GM21526 (cell line): ENCODE data around the gene AK5.

Experiments used
- ATAC-seq: cut with Tn5 transposase; IDR thresholded peaks from one replicate; pipeline ENCODE4 v1.9.1; 2021; ENCODE audit warnings: moderate library complexity; ENCODE audit not compliant: unreplicated experiment, low FRiP score

AK5 gene

DNA sequence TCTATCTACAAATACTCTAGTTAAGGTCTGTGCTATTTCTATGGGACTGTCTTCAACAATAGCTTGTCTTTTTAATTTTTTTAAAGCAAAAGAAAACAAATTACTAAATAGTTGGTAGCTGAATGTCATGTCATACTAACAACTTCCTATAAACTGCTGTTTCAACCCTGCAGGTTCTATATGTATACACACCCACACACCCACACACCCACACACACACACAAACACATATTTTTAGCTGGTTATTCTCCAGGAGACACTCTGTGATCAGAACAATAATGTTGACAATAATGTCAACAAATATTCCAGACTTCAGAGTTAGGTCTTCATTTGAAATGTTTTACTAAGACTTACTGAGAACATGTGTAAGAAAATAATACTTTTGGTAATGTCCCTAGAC is 66.7 kb downstream of the AK5 start:
- no peak for ATAC-seq

DNA sequence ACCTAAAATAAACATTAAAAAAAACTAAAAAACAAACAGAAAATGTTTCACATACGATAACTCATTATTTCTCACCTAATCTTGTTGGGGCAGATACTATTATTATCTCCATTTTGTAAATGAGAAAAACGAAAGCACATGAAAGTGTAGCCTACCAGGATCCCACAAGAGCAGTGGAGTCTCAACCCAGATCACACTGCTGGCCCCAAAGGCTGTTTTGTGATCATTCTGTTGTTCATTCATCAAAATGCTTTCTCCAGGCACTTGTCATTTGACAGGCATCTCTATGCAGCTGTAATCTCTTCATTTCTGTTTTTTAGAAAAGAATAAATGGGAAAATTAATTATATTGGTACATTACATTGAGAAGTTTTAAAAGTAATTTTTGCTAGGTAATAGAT is 67.5 kb downstream of the AK5 start:
- ATAC-seq = no peak

DNA sequence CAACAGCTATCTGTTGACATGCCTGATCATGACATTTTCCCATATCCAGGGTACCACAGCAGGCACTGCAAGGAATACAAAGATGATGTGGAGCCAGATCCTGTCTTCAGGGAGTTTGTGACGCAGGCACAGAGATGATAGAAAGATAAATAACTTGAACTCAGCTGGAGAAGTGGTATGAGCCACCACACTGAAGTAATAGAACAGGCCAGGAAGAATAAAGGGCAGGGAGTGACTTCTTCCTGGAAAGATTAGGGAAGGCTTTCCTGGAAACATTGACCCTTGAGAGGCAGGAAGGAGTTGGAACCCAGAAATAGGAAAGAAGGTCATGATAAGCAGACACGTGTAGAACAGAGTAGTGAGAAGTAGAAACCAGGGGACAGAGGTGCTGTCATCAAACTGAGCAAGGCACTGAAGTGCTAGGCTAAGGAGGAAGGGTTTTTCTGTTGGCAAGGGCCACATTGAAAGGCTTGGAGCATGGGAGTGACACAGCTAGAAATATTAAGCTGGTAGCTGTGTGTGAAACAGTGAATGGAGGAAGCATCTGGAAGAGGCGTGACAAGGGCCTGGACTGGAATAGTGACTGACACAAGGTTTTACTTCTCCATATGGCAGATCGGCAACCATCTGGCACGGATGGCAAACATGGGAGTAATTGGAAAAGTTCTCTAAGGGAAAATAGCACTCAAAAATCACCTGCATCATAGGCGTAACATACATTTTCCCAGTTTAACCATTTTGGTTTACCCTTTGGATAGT is 68.4 kb downstream of the AK5 start:
- no peak for ATAC-seq

DNA sequence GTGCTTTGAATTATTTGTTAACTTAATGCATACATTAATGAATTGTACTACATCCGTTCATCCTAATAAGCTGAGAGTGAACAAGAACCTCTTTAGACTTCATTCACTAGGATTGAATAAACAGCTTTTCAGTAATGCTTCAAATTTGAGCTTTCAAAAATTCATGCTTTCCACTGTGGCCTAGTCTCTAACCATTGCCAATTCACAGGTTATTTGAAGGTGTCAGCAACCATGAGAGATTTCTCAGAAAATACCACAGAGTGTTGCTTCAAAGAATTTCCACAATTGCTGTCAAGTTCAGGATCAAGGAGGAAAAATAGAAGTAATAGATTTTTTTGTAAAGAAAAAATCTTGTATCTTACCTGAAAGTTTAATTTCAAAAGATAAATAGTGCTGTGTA is 72.7 kb downstream of the AK5 start:
- no peak for ATAC-seq

DNA sequence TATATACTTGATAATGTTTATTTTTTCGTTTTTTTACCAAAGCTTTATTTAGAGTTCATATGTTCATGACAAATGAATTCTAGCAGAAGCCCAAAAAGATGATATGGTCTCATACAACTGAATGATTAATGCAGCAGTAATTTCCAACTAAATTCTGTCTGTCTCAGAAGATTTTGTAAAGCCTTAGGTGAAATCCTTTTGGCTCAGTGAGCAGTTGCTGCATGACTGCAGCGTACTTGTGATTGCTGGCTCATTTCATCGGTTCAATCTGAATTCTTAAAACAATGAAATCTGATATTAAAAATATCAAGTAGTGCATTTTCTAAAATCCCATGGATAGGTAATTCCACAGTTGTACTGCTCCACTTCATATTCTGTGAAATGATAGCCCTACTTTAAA is 73.2 kb downstream of the AK5 start:
- ATAC-seq = no peak

DNA sequence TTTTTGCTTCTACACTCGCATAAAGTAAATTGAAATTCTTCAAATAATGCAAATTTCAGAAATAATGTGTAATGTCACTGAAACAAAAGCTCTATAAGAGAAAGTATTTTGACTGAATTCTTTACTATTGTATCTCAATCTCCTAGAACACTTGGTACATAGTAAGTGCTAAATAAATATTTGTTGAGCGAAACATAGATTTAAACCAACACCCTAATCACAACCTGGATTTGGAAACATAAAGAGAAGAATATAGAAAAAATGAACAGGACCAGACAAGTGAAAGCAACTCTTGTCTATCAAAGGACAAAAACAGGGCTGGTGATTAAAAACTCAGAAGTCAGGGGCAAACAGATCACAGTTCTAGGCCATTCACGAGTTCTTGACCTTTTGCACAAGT is 74.3 kb downstream of the AK5 start:
- ATAC-seq = no peak

DNA sequence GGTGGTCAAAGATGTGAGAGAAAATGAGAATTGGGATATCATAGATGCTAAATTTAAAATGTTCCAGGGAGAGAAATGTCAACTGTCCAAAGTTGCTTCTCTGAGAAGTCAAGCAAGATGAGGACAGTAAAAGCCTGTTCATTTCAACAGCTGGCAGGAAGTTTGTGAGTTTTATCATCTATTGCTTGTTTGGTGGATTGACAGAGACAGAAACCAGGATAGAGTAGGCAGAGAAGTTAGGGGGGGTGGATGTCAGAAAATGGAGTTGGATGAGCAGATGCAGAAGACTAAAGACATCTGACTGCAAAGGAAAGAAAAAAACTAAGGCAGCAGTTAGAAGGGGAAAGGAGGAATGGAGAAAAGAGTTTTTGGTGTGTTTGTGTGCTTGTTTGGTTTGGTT is 78.4 kb downstream of the AK5 start:
- ATAC-seq = no peak

DNA sequence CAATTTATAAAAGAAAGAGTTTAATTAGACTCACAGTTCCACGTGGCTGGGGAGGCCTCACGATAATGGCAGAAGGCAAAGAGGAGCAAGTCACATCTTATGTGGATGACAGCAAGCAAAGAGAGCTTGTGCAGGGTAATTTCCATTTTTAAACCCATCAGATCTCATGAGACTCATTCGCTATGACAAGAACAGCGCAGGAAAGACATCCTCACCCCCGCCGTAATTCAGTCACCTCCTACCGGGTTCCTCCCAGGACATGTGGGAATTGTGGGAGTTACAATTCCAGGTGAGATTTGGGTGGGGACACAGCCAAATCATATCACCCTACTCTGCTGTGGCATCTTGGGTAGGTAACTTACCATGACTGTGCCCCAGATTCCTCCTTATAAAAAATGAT is 79.8 kb downstream of the AK5 start:
- ATAC-seq = no peak

DNA sequence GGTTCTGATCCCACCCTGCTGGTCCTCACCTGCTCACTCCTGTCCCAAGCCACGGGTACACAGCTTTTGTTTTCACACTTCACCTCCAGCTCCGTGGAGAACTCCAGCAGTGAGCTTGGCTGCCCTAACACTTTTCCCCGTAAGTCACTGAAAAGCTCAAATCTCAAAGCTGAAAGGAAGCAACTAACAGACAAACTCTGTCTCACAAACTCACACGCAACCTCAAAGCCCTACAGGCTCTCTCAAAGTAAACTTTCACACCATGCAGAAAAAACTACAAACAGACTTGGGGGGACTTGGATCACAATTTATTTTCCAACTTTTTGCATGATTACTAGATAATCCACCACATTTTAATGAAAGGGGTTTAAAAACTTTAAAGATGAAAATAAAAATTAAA is 88.3 kb downstream of the AK5 start:
- ATAC-seq = no peak

DNA sequence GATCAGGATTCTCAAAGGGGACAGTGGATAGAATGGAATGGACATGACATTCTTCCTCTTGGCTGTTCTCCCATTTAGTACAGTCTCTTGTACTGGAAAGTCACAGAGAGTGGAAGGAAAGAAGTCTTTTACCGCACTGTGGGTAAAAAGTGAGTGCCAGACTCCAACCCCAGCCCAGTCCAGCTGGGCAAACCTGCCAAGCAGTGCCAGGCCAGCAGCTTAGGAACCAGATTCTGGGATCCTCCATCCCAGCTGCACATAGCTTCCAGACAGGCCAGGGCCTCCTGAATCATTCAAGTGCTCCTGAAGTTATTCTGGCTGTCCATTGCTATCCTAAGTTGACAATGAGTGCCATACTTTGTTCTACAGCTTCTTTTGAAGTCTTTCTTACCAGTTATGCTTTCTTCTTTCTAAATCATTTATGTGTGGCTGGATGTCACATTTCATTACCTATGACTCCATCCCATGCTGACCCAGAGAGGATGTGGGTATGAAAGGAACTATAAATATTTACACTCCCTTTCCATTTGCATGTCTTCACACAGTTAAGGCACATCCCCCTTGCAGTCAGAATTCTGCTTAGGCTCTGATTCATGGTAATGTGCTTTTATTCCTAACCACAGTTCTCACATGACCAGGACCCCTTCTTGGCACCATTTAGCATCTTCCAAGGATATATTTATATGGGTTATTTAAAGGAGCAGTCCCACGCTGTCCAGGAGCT is 88.9 kb downstream of the AK5 start:
- ATAC-seq = no peak

DNA sequence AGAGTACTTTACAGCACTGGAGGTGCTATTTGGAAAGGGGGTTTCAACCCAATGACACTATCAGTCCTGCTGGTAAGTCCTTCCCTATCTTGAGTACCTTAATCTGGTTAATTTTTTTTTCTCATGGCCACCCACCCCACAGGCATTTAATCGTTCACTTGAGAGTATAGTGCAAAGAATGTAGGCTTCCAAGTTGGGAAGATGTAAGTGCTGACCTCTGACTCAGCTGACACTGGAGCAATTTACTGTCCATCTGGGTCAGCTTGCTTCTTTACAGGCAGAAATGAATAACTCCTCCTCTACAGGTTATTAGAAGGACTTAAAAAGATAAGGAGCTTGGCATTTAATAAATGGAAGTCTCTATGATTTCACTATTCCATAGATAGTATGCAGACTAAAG is 89.6 kb downstream of the AK5 start:
- no peak for ATAC-seq

DNA sequence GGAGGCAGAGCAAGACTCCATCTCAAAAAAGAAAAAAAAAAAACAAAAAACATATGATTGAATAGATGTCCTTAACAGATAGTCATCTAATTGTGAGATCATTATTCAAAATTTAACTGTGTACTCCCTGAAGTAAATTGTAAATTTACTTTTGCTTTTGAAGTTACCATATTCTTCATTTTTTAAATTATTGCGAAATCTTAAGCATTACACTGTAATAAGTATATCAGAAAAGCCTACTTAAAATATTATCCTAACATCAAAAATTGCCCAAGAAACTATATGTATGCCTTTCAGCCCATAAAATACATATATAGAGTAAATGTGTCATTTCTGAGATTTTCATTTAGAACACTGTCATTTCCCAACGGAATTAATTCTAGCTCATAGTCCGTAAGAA is 91.9 kb downstream of the AK5 start:
- no peak for ATAC-seq

DNA sequence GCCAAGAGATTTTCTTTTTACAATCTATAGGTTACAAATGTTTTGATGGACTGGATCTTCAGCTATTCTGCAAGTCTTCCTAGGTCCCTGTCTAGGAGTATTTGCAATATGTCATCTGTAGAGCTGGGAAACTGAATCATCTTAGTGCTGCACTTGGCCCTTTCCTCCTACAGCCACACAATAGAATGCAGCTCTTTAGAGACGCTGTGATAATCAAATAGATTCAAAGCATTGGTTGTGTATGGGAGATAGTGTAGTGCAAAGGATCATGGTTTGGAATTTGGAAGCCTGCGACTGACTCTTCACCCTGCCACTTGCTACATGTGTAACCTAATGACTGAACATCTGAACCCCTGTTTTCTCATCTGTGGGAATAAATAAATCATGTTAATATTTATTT is 93.7 kb downstream of the AK5 start:
- no peak for ATAC-seq

DNA sequence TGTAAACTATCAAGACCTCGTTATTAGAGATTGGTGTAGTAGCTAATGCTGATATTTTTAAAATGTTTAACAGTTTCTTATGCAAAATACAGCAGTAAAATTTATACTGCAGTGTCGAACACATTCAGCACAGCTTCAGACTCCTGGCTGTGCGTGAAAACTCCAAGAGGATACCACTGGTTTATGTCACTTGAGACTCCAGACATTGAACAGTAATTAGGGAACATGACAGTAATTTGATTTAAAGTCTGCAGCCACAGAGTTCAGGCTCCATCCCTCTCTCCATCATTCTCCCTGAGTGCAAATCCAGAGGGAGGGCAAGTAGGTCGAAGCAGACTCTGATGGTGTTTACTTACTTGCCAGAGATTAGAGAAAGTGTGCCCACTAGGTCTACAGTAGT is 94.2 kb downstream of the AK5 start:
- no peak for ATAC-seq

DNA sequence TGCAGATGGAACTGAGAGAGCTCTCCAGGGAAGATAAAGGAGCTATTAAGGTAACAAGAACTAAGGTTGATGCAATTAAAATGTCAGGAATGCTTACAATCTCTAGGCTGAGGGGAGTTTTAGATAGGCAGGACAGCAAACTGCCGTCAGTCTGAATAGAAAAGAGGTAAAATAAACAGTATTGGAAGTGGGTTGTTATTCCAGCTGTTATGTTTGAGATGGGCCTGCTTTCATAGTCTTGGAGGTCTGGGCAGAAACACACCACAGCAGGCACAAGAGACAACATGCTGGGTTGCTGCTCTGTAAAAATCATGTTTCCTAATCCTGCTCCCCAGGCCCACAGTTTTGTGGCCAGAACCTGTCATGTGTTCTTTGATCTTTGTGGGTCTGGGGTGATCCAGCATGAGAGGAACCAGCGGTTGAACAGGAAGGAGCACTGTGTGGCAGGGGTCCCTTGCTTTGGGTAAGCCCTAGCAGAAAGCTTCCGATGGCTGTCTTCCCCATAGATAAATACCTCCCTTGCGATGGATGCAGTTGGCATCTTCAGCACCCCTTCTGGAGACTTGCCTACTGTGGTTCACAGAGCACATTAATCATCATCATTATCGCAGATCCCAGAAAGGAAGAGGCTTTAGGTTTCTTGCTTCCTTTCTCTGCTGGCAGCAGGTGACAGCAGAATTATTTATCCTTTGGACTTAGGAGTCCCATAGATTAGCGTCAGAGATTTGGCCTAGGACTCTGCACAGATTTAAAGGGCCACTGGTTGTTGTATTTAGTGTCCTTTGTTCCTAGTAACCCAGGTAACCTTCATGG is 97.1 kb downstream of the AK5 start:
- no peak for ATAC-seq

DNA sequence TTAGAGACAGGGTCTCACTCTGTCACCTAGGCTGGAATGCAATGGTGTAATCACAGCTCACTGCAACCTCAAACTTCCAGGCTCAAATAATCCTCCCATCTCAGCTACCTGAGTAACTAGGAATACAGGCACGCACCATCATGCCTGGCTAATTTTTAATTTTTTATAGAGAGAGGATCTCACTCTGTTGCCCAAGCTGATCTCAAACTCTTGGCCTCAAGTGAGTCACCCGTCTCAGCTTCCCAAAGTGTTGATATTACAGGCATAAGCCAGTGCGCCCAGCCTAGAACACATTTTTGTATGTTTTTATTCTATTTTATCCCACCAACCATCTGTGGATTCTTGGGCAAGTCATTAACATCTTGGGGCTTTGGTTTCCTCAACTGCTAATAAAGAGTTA is 100.5 kb downstream of the AK5 start:
- ATAC-seq = no peak

DNA sequence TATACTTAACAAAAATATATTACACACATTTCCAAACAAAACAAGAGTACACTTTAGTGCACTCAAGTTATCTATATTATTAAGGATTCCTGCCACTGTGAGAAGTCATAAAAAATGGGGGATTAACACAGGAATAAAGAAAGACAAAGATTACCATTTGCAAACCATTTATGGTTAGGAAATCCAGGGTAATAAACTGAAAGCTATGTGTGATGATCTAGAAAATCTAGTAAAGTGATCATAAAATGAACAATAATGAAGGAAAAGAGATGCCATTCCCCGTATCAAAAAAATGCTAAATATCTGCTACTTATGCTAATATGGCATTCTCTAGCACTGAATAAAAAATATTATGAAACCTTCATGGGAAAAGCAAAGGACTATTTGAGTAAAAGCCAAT is 101.4 kb downstream of the AK5 start:
- no peak for ATAC-seq

DNA sequence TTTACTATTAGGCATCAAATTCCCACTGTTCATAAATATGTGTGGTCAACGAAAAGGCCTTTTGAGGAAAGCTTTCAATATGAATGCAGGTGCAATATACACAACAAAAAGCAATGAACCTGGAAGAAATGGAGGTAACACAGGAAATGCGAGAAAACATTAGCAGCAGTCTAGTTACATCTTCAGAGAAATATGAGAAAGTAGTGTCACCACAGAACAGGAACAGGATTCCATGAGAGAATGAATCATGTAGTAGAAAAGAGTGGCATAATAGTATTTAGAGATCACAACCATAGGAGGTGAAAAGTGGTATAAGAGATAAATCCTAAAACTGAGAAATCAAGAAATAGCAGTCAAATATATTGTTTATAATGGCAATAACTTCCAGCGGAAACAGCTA is 103.7 kb downstream of the AK5 start:
- ATAC-seq = no peak

DNA sequence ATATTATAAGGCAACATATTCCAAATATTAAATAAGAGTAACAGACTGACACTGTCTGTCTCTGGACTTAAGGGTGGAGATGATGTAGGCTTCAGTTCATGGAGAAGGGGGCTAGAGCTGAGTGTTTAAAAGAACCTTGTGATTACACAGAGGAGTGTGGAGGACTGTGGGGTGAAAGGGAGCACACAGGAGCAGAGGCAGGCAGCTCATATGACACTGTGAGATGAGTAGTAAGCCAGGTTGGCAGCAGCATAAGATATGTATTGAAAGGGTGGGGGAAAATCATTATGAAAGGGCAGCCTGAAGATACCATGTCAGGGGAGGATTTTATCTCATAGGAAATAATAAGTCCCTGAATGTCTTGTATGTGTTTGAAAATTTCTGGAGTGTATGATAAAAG is 104.5 kb downstream of the AK5 start:
- no peak for ATAC-seq

DNA sequence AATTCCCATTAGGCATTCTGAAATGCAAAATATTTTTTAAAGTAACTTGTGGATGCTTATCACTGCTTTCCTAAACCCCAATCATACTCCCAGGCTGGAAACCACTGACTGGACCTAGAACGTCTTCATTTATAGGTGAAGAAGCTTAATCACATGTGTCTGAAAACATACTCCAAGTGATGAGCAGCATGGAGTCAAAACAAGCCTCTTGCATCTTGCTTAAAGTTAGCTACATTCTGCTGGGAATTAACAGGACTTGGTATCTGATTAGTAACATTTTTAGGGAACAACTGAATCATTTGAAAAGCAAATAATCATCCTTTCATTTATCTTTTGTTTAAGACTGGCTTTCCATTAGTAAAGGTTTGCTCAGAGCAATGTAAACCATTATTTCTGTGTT is 105.7 kb downstream of the AK5 start:
- ATAC-seq = no peak

DNA sequence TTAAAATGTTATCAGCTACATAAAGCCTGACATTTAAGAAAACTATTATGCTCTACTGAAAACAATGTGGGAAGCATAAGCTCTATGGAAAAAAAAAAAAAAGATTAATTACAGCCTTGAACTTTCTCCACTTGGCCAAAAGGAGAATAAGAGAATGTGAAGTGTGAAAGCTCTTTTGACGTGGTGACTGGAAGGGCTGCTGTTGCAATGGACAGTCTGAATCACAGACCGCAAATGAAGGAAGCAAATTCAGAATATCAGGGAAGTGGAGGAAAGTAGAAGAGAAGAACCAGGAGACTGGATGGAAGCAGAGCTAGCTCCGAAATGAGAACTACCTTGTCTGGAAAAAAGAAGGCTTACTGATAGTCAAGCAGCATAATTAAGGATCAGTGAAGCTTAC is 106.8 kb downstream of the AK5 start:
- no peak for ATAC-seq

DNA sequence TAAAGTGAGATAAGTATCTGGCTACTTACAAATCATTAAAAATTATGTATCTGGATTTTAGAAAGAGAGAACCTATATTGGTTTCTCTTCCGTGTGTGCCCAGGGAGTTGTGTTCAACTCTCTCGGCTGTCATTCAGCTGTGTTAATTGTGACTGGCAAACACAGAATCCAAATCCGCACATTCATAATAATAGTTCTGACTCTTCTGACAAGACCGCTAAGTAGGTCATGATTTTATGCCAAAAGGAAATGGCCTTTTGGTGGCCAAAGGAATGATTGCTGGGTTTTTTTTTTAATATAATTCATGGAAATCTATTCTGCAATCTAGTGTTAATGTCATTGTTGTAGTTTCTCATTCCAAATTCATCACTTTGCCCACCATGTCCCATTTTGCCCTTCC is 110.7 kb downstream of the AK5 start:
- ATAC-seq = no peak
